Hematopoietic multipotent progenitor cell treated with erythropoietin and hydrocortisone succinate and interleukin-3 and kit ligand, for 4 days (in vitro differentiated cells): ENCODE measurements around the gene NECTIN2.
A peak's percentile ranks its signal among the peaks of the same experiment; 100 is the strongest.
"Not testable (repeated sequence)": the region's sequence is repeated elsewhere in the genome, so short reads cannot be mapped to it uniquely, and the experiment has no call there.

Source experiments
- DNase-seq: peaks from one replicate; pipeline ENCODE4 v3.0.0-alpha.2; 2015

NECTIN2 gene

DNA sequence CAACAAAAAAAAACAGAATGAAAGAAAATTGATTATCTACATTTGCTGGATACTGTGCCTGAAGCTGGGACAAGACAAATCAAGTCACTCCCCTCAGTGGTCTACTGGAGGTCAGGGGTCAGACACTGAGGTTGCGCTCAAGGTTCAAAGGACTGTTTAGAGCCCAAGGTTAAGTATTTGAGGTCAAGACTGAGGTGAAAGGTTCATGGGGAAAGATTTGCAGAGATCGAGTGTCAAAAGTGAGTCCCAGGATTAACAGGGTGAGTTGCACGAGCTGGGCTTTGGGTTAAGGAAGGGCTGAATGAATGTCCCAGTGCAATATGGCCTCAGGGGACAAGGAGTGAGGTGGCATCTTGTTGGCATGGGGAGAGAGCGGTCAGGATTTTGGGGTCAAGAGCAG lies 41.6 kb downstream of the NECTIN2 start:
- DNase-seq = no peak

DNA sequence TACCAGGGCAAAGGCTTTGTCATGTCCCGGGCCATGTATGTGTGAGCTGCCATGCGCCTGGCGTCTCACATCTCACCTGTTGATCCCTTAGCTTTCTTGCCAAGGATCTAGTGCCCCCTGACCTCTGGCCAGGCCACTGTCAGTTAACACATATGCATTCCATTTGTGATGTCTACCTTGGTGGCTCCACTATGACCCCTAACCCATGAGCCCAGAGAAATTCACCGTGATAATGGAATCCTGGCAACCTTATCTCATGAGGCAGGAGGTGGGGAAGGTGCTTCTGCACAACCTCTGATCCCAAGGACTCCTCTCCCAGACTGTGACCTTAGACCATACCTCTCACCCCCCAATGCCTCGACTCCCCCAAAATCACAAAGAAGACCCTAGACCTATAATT lies 42.2 kb downstream of the NECTIN2 start:
- not testable (repeated sequence) for DNase-seq

DNA sequence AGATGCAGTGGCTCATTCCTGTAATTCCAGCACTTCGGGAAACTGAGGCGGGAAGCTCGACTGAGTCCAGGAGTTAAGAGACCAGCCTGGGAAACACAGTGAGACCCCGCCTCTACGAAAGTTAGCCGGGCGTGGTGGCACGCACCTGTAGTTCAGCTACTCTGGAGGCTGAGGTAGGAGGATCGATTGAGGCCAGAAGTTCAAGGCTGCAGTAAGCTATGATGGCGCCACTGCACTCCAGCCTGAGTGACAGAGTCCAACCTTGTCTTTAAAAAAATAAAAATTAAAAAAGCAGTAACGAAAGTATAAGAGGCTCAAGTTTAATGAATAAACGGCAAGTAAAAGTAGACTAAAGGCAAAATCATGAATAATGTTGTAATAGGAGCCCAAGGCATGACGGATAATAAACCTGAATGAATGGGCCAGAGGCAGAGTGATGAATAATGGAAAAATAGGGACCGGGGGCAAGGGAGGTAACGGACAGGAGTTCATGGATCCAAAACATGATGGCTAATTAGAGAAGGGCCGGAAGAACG lies 43.8 kb downstream of the NECTIN2 start:
- no peak for DNase-seq

DNA sequence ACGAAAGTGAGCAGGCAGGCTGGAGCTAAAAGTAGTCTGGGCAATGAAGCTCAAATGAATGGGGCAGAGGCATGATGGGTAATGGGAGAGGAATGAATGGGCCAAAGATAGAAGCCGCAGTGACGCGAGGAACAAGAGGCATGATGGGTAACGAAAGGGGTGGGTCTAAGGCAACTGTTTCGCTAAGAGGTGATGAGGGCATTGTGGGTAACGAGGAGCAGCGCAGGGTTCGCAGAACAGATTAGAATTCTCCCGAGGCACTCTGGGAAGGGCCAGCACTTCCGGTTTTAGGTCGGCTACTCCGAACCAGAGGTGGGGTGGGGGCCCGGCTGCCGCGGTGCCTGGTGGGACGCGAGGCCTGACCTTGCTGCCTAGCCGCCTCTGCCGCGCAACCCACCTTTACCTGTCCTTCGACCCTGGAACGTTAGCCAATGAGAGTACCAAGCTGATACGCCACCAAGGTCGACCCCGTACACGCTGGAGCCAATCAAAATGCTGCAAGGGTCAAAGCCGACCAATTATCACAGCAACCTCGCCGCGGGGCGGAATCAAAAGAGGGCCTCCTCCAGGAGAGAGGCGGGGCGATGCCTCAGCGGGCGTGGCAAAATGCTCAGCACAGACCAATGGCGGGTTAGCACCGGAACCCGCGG lies 44.4 kb downstream of the NECTIN2 start:
- DNase-seq = peak; percentile 100

DNA sequence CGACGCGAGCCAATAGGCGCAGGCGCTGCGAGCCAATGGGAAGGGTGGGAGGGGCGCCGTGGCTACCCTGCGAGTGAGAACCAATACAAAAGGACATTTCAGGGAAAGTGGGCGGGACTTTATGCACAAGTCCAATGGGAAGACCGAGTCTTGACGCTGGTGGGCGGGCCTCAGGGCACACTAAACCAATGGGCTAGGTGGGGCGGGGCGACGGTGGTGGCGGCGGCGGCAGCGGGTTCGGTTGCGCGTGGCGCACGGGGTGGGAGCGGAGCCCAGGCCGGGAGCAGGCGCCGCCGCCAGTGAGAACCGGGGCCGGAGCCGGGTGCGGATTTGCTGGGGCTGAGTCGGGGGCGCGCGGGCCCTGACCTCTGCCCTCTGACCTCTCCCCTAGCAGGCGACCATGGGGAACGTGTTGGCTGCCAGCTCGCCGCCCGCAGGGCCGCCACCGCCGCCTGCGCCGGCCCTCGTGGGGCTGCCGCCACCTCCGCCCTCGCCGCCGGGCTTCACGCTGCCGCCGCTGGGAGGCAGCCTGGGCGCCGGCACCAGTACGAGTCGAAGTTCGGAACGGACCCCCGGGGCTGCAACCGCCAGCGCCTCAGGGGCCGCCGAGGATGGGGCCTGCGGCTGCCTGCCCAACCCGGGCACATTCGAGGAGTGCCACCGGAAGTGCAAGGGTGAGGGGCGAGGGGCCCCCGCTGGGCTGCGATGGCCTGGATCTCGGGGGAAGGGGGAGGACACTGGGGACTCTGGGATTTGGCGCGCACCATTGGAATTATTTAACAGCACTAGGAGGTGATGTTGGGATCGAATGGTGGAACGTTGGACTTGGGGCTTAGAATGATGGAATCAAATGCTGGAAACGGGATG lies 45.2 kb downstream of the NECTIN2 start, which contains the start of gene TOMM40:
Gene TOMM40, plus strand, starts transcription at position 239 of the 867 bp plus-strand sequence. Its CDS starts 162 bp downstream, at position 401.
- DNase-seq = peak; percentile 38

DNA sequence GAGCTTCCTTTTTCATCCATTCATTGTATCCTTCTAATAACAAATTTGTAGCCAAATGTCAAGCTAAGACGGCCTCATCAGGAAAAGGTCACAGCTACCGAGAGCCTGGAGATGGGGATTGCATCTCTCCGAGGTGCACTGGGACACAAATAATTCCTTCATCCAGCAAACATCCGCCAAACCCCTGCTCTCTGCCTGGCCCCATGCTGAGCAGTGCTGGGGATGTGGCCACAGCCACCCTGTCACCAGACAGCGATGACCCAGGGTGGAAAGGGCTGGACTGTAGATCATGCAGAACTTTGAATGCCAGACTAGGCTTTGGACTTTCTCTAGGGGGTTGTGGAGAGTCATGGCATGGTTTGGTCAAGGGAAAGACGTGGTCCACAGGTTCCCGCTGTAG lies 46.8 kb downstream of the NECTIN2 start:
- no peak for DNase-seq

DNA sequence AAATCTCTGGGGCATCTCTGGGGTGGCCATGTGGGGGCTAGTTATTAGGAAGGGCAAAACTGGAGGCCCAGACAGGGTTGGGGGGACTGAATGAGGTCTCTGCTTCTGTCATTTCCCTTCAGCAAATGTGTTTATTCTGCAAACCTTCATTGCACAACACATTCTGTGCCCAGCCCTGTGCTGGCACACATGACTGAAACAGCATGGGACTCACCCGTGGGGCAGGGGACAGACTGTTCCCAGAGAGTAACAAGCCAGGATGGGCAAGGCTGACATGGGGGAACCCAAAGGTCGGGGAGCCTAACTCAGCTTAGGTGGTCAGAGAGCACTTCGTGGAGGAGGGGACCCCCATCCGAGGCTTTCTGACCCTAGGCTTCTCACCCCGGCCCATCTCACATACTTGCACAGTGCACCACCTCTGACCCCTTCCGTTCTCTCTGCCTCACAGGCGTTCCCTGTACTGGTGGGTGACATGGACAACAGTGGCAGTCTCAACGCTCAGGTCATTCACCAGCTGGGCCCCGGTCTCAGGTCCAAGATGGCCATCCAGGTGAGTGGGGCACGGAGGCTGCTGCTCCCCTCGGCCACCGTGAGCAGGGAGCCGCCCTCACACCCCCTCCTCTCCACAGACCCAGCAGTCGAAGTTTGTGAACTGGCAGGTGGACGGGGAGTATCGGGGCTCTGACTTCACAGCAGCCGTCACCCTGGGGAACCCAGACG lies 47.4 kb downstream of the NECTIN2 start:
- no peak for DNase-seq

DNA sequence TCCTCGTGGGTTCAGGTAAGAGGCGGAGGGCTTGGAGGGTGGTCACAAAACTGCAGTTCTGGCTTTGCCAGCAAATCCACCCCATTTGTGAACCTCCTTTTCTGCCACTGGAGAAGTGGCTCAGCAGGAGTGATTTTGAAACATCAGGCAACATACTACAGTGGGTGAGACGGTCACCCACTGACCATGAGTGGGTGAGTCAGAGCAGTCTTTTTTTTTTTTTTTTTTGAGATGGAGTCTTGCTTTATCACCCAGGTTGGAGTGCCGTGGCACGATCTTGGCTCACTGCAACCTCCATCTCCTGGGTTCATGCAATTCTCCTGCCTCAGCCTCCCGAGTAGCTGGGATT lies 47.9 kb downstream of the NECTIN2 start:
- no peak for DNase-seq

DNA sequence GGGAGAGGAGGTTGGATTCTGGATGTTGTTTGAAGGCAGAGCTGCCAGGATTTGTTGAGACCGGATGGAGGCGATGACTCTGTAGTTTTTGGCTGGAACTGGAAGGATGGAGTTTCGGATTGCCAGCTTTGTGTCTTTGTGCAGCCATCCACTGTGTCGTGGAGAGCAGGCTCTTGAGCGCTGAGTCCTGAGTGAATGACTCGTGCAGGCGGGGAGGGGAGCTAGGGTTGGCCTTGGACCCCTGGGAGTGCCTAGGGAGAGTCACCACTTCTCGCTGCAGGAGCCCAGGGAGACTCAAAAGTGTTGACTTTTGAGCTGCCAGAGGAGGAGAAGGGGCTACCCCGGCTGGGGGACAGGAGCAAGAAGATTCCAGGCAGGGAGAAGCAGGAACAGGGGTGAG lies 48.8 kb downstream of the NECTIN2 start:
- no peak for DNase-seq

DNA sequence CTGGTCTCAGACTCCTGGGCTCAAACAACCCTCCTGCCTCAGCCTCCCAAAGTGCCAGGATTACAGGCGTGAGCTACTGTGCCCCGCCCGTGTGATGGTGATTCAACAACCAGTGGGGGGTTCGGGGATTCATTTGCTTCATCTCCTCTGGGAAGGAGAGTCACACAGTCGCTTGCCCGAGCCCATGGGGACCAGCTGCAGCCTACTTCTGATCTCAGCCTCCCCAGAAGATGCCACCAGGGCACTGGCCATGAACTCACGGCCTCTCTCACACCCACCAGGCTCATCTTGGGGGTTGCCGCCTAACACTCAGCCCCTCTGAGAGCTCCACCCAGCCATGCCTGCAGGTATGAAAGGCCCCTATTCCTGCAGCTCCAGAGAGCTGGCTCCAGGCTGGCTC lies 51.7 kb downstream of the NECTIN2 start:
- DNase-seq = no peak

DNA sequence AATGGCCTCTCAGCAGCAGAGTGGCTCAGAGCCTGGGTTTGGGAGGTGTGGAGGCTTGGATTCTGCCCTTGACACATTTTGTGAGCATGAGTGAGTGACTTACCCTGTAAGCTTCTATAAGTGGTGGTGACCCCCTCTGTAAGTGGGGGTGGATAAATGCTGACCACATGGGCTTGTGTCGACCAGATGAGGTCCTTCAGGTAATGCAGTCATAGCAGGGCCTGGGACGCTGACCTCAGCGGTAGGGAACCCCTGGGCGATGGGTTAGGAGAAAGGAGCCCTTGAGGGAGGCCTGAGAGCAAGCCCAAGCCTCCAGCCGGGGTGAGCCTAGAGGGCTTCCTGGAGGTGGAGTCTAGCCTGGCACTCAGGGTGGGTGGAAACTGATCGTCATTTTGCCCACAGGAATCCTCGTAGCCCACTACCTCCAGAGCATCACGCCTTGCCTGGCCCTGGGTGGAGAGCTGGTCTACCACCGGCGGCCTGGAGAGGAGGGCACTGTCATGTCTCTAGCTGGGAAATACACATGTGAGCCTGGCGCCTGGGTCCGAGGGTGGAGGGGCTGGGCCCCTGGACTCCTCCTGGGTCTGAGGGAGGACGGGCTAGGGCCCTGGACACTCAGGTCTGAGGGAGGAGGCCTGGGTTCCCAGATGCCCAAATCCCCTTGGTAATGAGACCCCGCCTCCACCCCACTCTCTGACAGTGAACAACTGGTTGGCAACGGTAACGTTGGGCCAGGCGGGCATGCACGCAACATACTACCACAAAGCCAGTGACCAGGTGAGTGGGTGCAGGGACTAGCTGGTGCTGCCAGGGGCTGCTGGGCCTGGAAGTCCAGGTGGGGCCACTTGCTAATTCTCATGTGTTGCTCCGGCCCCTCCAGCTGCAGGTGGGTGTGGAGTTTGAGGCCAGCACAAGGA lies 54.5 kb downstream of the NECTIN2 start:
- no peak for DNase-seq

DNA sequence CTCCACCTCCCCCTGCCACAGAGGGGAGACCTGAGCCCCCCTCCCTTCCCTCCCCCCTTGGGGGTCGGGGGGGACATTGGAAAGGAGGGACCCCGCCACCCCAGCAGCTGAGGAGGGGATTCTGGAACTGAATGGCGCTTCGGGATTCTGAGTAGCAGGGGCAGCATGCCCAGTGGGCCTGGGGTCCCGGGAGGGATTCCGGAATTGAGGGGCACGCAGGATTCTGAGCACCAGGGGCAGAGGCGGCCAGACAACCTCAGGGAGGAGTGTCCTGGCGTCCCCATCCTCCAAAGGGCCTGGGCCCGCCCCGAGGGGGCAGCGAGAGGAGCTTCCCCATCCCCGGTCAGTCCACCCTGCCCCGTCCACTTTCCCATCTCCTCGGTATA lies 57.1 kb downstream of the NECTIN2 start:
- DNase-seq = no peak

DNA sequence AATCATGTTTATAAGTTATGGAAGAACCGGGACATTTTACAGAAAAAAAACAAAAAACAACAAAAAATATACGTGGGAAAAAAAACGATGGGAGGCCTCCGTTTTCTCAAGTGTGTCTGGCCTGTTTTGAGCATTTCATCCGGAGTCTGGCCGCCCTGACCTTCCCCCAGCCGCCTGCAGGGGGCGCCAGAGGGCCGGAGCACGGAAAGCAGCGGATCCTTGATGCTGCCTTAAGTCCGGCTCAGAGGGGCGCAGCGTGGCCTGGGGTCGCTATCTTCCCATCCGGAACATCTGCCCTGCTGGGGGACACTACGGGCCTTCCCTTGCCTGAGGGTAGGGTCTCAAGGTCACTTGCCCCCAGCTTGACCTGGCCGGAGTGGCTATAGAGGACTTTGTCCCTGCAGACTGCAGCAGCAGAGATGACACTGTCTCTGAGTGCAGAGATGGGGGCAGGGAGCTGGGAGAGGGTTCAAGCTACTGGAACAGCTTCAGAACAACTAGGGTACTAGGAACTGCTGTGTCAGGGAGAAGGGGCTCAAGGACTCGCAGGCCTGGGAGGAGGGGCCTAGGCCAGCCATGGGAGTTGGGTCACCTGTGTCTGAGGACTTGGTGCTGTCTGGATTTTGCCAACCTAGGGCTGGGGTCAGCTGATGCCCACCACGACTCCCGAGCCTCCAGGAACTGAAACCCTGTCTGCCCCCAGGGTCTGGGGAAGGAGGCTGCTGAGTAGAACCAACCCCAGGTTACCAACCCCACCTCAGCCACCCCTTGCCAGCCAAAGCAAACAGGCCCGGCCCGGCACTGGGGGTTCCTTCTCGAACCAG lies 57.7 kb downstream of the NECTIN2 start:
- peak; percentile 83 for DNase-seq

DNA sequence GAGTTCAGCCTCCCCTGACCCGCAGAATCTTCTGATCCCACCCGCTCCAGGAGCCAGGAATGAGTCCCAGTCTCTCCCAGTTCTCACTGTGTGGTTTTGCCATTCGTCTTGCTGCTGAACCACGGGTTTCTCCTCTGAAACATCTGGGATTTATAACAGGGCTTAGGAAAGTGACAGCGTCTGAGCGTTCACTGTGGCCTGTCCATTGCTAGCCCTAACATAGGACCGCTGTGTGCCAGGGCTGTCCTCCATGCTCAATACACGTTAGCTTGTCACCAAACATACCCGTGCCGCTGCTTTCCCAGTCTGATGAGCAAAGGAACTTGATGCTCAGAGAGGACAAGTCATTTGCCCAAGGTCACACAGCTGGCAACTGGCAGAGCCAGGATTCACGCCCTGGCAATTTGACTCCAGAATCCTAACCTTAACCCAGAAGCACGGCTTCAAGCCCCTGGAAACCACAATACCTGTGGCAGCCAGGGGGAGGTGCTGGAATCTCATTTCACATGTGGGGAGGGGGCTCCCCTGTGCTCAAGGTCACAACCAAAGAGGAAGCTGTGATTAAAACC lies 58.4 kb downstream of the NECTIN2 start:
- DNase-seq = peak; percentile 35

DNA sequence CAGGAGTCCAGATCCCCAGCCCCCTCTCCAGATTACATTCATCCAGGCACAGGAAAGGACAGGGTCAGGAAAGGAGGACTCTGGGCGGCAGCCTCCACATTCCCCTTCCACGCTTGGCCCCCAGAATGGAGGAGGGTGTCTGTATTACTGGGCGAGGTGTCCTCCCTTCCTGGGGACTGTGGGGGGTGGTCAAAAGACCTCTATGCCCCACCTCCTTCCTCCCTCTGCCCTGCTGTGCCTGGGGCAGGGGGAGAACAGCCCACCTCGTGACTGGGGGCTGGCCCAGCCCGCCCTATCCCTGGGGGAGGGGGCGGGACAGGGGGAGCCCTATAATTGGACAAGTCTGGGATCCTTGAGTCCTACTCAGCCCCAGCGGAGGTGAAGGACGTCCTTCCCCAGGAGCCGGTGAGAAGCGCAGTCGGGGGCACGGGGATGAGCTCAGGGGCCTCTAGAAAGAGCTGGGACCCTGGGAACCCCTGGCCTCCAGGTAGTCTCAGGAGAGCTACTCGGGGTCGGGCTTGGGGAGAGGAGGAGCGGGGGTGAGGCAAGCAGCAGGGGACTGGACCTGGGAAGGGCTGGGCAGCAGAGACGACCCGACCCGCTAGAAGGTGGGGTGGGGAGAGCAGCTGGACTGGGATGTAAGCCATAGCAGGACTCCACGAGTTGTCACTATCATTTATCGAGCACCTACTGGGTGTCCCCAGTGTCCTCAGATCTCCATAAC lies 59.5 kb downstream of the NECTIN2 start, which contains the start of gene APOE:
Gene APOE, plus strand, starts transcription at position 360 of the 724 bp plus-strand sequence. CDS start 829 bp downstream, outside the sequence.
- DNase-seq = peak; percentile 59

DNA sequence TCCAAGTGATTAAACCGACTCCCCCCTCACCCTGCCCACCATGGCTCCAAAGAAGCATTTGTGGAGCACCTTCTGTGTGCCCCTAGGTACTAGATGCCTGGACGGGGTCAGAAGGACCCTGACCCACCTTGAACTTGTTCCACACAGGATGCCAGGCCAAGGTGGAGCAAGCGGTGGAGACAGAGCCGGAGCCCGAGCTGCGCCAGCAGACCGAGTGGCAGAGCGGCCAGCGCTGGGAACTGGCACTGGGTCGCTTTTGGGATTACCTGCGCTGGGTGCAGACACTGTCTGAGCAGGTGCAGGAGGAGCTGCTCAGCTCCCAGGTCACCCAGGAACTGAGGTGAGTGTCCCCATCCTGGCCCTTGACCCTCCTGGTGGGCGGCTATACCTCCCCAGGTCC lies 61.5 kb downstream of the NECTIN2 start:
- no peak for DNase-seq

DNA sequence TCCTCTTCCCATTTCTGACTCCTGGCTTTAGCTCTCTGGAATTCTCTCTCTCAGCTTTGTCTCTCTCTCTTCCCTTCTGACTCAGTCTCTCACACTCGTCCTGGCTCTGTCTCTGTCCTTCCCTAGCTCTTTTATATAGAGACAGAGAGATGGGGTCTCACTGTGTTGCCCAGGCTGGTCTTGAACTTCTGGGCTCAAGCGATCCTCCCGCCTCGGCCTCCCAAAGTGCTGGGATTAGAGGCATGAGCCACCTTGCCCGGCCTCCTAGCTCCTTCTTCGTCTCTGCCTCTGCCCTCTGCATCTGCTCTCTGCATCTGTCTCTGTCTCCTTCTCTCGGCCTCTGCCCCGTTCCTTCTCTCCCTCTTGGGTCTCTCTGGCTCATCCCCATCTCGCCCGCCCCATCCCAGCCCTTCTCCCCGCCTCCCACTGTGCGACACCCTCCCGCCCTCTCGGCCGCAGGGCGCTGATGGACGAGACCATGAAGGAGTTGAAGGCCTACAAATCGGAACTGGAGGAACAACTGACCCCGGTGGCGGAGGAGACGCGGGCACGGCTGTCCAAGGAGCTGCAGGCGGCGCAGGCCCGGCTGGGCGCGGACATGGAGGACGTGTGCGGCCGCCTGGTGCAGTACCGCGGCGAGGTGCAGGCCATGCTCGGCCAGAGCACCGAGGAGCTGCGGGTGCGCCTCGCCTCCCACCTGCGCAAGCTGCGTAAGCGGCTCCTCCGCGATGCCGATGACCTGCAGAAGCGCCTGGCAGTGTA lies 62.2 kb downstream of the NECTIN2 start:
- no peak for DNase-seq

DNA sequence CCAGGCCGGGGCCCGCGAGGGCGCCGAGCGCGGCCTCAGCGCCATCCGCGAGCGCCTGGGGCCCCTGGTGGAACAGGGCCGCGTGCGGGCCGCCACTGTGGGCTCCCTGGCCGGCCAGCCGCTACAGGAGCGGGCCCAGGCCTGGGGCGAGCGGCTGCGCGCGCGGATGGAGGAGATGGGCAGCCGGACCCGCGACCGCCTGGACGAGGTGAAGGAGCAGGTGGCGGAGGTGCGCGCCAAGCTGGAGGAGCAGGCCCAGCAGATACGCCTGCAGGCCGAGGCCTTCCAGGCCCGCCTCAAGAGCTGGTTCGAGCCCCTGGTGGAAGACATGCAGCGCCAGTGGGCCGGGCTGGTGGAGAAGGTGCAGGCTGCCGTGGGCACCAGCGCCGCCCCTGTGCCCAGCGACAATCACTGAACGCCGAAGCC lies 62.8 kb downstream of the NECTIN2 start:
- DNase-seq = no peak

DNA sequence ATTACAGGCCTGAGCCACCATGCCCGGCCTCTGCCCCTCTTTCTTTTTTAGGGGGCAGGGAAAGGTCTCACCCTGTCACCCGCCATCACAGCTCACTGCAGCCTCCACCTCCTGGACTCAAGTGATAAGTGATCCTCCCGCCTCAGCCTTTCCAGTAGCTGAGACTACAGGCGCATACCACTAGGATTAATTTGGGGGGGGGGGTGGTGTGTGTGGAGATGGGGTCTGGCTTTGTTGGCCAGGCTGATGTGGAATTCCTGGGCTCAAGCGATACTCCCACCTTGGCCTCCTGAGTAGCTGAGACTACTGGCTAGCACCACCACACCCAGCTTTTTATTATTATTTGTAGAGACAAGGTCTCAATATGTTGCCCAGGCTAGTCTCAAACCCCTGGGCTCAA lies 63.7 kb downstream of the NECTIN2 start:
- DNase-seq = peak; percentile 73
